Body of pancreas (tissue), 4 donors: ENCODE results near the gene PRIMA1.

ENCODE experiments used
- POLR2A ChIP-seq, 3 donors: fragments of 450-650 bp; IDR thresholded peaks; one replicate each; pipeline ENCODE4 v1.6.1; 2016; ENCODE audit warnings: antibody characterized with exemption in 3 of 3, mild to moderate bottlenecking in 2 of 3
- TF ChIP-seq, protein P1 (sequence below), 7 experiments: fragments of 450-650 bp in 4 of 7; fragments of 200-600 bp in 3 of 7; sonication (generic) in 3 of 7; IDR thresholded peaks; one replicate each; pipeline ENCODE4 v1.5.1; 2016 to 2019; ENCODE audit warnings: antibody characterized with exemption in 7 of 7

DNA sequence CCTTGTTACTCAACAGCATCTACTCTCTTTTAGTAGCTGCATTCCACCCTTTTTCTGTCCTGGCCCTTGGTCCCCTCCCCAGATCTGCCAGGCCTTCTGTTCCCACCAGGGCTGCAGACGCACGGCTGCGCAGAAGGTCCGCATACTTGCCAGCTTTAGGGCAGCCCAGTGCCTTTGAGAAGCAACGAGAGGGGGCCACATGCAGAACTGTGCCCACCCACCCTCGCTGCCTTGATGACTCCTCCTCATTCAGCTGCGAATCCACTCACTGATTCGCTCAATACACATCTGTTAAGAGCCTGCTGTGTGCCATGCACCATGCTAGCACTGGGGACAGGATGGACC lies 39.2 kb downstream of the PRIMA1 start:
- TF ChIP-seq, protein P1, sequence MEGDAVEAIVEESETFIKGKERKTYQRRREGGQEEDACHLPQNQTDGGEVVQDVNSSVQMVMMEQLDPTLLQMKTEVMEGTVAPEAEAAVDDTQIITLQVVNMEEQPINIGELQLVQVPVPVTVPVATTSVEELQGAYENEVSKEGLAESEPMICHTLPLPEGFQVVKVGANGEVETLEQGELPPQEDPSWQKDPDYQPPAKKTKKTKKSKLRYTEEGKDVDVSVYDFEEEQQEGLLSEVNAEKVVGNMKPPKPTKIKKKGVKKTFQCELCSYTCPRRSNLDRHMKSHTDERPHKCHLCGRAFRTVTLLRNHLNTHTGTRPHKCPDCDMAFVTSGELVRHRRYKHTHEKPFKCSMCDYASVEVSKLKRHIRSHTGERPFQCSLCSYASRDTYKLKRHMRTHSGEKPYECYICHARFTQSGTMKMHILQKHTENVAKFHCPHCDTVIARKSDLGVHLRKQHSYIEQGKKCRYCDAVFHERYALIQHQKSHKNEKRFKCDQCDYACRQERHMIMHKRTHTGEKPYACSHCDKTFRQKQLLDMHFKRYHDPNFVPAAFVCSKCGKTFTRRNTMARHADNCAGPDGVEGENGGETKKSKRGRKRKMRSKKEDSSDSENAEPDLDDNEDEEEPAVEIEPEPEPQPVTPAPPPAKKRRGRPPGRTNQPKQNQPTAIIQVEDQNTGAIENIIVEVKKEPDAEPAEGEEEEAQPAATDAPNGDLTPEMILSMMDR (IDR thresholded peaks at IDR 0.05): no peak
- TF ChIP-seq POLR2A (IDR thresholded peaks at IDR 0.05): no peak
